Motor neuron (in vitro differentiated cells): ENCODE data around the gene ABCC8. TPM values are rescaled to one million over a fixed set of nuclear protein-coding genes. Genes with fewer than 3 reads are reported as not detected.

Source experiments
- ATAC-seq, 8 experiments: fragments of 200-7000 bp; cut with Tn5 transposase; replicated peaks in 6 of 8; 2 replicates each; pipeline ENCODE4 v1.8.0; 2021; ENCODE audit warnings: mild to moderate bottlenecking in 8 of 8, moderate library complexity in 8 of 8
- H3K27ac ChIP-seq, 2 donors: fragments of 250-450 bp; sonication (Bioruptor Pico); 2 replicates each; pipeline ENCODE4 v1.9.0; 2021; ENCODE audit warnings: antibody characterized with exemption in 2 of 2, mild to moderate bottlenecking in 2 of 2, moderate library complexity in 1 of 2
- H3K4me1 ChIP-seq, 2 donors: fragments of 250-450 bp; sonication (Bioruptor Pico); replicated peaks in 1 of 2; 2 replicates each; pipeline ENCODE4 v1.6.1; 2021; ENCODE audit warnings: antibody characterized with exemption in 2 of 2, mild to moderate bottlenecking in 2 of 2, moderate library complexity in 1 of 2
- H3K4me3 ChIP-seq, 5 donors: fragments of 250-450 bp; sonication (Bioruptor Pico); 2 replicates each; pipeline ENCODE4 v1.9.0; 2021; ENCODE audit warnings: antibody characterized with exemption in 5 of 5, mild to moderate bottlenecking in 5 of 5, moderate library complexity in 4 of 5
- WGBS, 10 experiments: fragments of 450-650 bp; shearing (Covaris generic); methylation state at CpG; one replicate each; pipeline ENCODE4 v1.0.0; 2022; 5-methylcytosine and 5-hydroxymethylcytosine counted together
- in situ Hi-C, 9 experiments: fragments of 400-800 bp; cut with MboI; loops; one replicate each; pipeline ENCODE4 v1.15.0; 2021; ENCODE audit warnings: low sequenced_read_pairs in 9 of 9, low pct_unique_long_range_greater_than_20kb in 2 of 9; ENCODE audit not compliant: unreplicated experiment in 9 of 9
- total RNA-seq, 8 experiments: library from RNA; unstranded; fragments of 300-600 nt; gene quantifications; 2 replicates each; pipeline versions ENCODE4 v1.2.3 to v1.2.4, GENCODE V29; 2022

ABCC8 gene
- total RNA-seq, 8 experiments from 2014 or later, result 0.18 to 11.8 (median 3.8) TPM

- H3K27ac ChIP-seq, result no peak overlapping the region
- no peak overlapping the region for H3K4me3 ChIP-seq
- in situ Hi-C loops, result no loop called here
- peaks cover 19 to 32% of the 10 kb centered on the region in 2 donors for H3K4me1 ChIP-seq
- WGBS, 10 experiments, result 0 to 81% (median 63%) methylated on average over 1 to 2 of the region's 2 CpGs; no CpG with 5 or more reads in 4 of the 10 experiments
- no peak for ATAC-seq
Measured at GRCh38 chr11:17416492-17416891, 60.2 kb downstream of the ABCC8 start.

DNA sequence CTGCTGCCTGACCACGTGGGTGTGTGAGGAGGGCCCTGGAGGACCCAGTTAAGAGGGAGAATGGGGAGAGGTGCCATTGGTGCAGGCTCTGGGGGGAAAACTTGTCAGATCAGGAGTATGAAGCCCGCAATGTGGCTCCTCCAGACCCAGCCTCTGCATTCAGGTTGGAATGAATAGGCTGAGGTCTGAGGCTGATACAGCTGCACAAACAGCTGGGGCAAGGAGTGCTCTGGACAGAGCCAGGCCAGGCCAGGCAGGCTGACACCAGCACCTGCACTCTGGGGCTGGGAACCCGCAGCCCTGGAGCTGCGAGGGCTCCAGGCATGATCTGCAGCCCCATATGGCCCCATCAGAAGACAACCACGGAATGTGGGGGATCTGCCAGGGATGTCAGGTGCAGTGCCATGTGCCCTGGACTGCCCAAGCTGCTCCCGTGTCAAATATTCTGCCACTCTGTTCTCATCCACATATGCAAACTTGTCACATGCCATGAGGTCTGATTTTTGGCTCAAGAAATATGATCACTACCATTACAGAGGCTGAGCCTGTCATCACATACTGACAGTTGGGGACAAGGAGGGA, 61.0 kb downstream of the ABCC8 start:
- Histone ChIP-seq H3K4me1 (peaks cover 19 to 23% of the 10 kb centered on the region in 2 donors), H3K27ac (no peak overlapping the region), H3K4me3 (no peak overlapping the region)
- 0 to 86% (median 66%) methylated on average over 2 to 5 of the region's 6 CpGs; no CpG with 5 or more reads in 6 of the 10 experiments for WGBS, 10 experiments
- in situ Hi-C loops, result no loop called here
- ATAC-seq, result peak in 1 of 8 experiments; percentile 32

GRCh38 chr11:17414992-17415391, 61.7 kb downstream of the ABCC8 start:
- WGBS, 10 experiments, result 100% methylated on average over 1 of the region's 5 CpGs; no CpG with 5 or more reads in 9 of the 10 experiments
- H3K4me3 ChIP-seq, result no peak overlapping the region
- no peak overlapping the region for H3K27ac ChIP-seq
- peaks cover 19 to 22% of the 10 kb centered on the region in 2 donors for H3K4me1 ChIP-seq
- in situ Hi-C loops, result no loop called here
- no peak for ATAC-seq

DNA sequence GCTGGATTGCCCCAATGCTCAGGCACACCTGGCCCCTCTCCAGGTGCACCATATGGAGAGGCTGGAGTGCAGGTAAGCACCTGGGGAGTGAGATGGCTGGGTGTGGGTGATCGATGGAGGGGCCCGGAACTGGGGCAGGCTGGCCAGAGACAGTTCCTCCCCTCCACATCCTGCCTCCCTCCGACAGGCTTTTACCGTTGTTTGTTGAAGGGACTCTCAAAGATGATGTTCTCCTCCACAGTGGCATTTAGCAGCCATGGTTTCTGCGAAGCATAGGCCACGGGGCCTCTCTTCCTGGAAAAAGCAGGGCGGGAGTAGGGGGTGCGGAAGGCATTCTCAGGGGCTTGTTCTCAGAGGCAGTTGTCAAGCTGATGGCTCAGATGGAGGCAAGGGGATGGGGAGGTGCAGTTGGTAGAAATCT, 62.3 kb downstream of the ABCC8 start:
- Histone ChIP-seq H3K27ac (no peak overlapping the region), H3K4me1 (peaks cover 19 to 22% of the 10 kb centered on the region in 2 donors), H3K4me3 (no peak overlapping the region)
- no peak for ATAC-seq
- 90 to 100% methylated on average over 1 to 2 of the region's 8 CpGs; no CpG with 5 or more reads in 8 of the 10 experiments for WGBS, 10 experiments
- in situ Hi-C loops, result no loop called here

- Histone ChIP-seq H3K4me3 (no peak overlapping the region), H3K27ac (no peak overlapping the region), H3K4me1 (peaks cover 14 to 19% of the 10 kb centered on the region in 2 donors)
- WGBS, 10 experiments, result 40 to 100% (median 65%) methylated on average over 1 to 9 of the region's 15 CpGs; no CpG with 5 or more reads in 1 of the 10 experiments
- in situ Hi-C loops, result no loop called here
- ATAC-seq, result peak in 3 of 8 experiments; percentile 19 to 81 (median 40)
Measured at GRCh38 chr11:17413414-17414316, 63.0 kb downstream of the ABCC8 start.

DNA sequence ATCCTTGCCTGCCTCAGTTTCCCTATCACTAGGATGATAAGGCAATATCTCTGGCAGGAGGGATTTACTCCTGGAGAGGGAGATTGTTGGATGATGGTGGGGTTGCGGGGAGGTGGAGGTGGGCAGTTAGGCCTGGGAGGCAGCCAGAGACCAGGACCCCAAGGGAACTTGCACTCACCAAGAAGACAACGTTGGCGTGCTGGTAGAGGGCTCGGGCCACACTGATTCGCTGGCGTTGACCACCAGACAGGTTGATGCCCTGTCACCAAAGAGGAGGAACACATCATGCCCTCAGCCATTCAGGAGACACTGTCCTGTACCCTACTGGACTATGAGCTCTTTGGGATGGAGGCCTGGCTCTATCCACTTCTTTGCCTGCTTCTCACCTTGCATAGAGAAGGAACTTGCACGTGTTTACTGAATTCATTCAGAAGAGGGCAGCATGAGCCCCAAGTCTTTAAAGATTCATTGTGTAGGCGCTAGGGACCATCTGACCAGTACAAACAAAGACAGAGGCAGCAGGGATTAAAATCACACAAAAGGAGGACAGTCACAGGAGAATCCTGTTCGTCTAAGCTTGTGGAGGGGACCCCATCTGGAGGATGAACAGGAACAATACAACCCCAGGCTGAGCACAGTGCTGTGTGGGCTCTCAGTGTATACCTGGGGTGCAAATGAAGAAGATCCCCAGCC, 64.0 kb downstream of the ABCC8 start:
- Histone ChIP-seq H3K4me1 (peaks cover 10 to 11% of the 10 kb centered on the region in 2 donors), H3K27ac (no peak overlapping the region), H3K4me3 (no peak overlapping the region)
- in situ Hi-C loops, result no loop called here
- peak in 6 of 8 experiments; percentile 18 to 97 (median 83) for ATAC-seq
- 0 to 96% (median 33%) methylated on average over 1 to 8 of the region's 9 CpGs; no CpG with 5 or more reads in 3 of the 10 experiments for WGBS, 10 experiments

- 40 to 94% (median 79%) methylated on average over 1 to 6 of the region's 6 CpGs; no CpG with 5 or more reads in 3 of the 10 experiments for WGBS, 10 experiments
- ATAC-seq, result no peak
- in situ Hi-C loops, result no loop called here
Measured at GRCh38 chr11:17411418-17411817, 65.2 kb downstream of the ABCC8 start.

DNA sequence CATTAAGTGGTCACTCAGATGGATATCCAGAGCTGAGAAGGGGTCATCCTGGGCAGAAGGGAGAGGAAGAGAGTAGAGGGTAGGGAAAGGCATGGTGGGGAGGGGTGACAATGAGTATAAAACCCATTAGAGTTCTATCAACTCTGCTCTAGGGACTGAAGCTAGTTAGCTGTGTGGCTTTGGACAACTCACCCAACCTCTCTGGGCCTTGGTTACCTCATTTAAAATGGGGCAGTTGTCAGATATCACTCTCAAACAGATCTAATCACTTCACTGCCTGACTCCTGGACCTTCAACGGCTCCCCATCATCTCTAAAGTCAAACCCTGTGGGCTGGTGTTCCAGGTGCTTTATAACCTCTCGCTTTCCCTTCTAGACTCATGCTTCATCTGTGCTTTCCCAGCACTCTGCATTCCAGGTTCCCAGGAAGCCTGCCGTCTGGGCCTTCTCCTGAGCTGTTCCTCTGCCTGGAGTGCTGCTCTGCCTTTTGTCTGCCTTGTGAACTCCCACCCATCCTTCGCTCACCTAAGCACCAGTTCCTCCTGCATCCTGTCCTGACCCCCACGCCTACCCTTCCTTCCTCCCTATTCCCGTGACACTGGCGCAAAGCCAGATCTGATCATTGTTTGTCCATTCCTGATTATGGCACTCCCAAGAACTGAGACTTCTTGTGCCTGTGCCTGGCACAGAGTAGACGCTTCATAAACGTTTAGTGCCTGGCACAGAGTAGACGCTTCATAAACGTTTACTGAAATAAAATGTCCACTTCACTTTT, 65.9 kb downstream of the ABCC8 start:
- WGBS, 10 experiments, result 0 to 88% (median 62%) methylated on average over 1 to 9 of the region's 11 CpGs
- in situ Hi-C loops, result no loop called here
- H3K4me1 ChIP-seq, result peaks cover 12 to 13% of the 10 kb centered on the region in 2 donors
- no peak overlapping the region for H3K4me3 ChIP-seq
- H3K27ac ChIP-seq, result no peak overlapping the region
- no peak for ATAC-seq

More at GRCh38 chr11:17411418-17411817, 65.2 kb downstream of the ABCC8 start:
- Histone ChIP-seq H3K4me1 (peaks cover 10 to 11% of the 10 kb centered on the region in 2 donors), H3K4me3 (no peak overlapping the region), H3K27ac (no peak overlapping the region)

DNA sequence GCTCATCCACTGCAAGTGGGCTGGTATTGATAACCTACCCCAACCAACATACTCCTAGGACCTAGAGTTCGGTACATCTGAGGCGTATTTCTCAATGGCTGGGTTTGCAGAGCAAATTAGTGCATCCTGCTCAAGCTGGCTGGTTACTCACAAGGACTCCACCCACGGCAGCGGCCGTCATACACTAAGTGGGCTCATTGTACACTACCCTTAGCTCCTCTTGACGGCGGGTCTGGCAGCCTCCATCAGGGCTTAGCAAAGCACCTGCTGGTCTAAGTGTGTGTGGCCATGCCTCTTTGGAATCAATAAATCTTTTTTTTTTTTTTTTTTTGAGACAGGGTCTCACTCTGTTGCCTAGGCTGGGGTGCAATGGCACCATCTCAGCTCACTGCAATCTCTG, 68.0 kb downstream of the ABCC8 start:
- WGBS, 10 experiments, result 60 to 100% (median 97%) methylated on average over 2 to 7 of the region's 7 CpGs; no CpG with 5 or more reads in 4 of the 10 experiments
- ATAC-seq, result no peak
- Histone ChIP-seq H3K27ac (no peak overlapping the region), H3K4me3 (no peak overlapping the region), H3K4me1 (peaks cover 32 to 34% of the 10 kb centered on the region in 2 donors)
- in situ Hi-C loops, result no loop called here

DNA sequence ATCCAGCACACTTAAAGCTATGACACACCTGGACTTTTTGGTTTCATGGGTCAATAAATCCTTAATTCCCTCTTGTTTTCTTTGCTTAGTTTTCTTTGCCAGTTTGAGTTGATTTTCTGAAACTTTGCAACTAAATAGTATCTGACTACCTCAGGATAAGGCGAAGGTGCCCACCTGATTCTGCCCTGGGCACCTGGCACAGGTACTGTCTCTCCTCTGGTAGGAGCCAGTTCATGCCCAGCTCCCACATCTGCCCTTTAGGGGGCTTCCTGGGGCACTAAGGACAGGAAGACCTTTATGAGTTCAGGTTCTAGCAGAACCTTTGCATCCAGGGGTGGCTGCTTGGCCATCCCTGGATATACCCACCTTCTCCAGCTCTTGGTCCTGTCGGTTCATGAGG, 68.6 kb downstream of the ABCC8 start:
- in situ Hi-C loops, result no loop called here
- ATAC-seq, result no peak
- H3K4me1 ChIP-seq, result peaks cover 32 to 36% of the 10 kb centered on the region in 2 donors
- 0 to 100% (median 62%) methylated on average over 1 to 2 of the region's 2 CpGs; no CpG with 5 or more reads in 5 of the 10 experiments for WGBS, 10 experiments
- no peak overlapping the region for H3K27ac ChIP-seq
- H3K4me3 ChIP-seq, result no peak overlapping the region

- no peak for ATAC-seq
- in situ Hi-C loops, result no loop called here
- peaks cover 28 to 33% of the 10 kb centered on the region in 2 donors for H3K4me1 ChIP-seq
- no peak overlapping the region for H3K4me3 ChIP-seq
- 40 to 100% (median 92%) methylated on average over 1 to 2 of the region's 2 CpGs; no CpG with 5 or more reads in 7 of the 10 experiments for WGBS, 10 experiments
- H3K27ac ChIP-seq, result no peak overlapping the region
Measured at GRCh38 chr11:17407575-17407974, 69.1 kb downstream of the ABCC8 start.

GRCh38 chr11:17406818-17407149, 69.9 kb downstream of the ABCC8 start:
- H3K4me3 ChIP-seq, result no peak overlapping the region
- in situ Hi-C loops, result no loop called here
- 80 to 96% methylated on average over 5 to 6 of the region's 13 CpGs; no CpG with 5 or more reads in 8 of the 10 experiments for WGBS, 10 experiments
- no peak overlapping the region for H3K27ac ChIP-seq
- peaks cover 28 to 32% of the 10 kb centered on the region in 2 donors for H3K4me1 ChIP-seq
- no peak for ATAC-seq
